Esophagus (tissue), 2 donors: ENCODE measurements around the gene CFAP58. TPM values are rescaled to one million over a fixed set of nuclear protein-coding genes. Genes with fewer than 3 reads are reported as not detected.

ENCODE experiments used
- H3K27ac ChIP-seq, 2 donors: one replicate each; pipeline ENCODE4 v1.5.1; 2013; ENCODE audit warnings: low read depth in 2 of 2, mild to moderate bottlenecking in 2 of 2, inconsistent platforms in 1 of 2, low read length in 1 of 2, moderate library complexity in 1 of 2
- H3K27me3 ChIP-seq, 2 donors: one replicate each; pipeline ENCODE4 v1.6.1; 2013; ENCODE audit warnings: low read length in 2 of 2, control low read depth in 1 of 2, mild to moderate bottlenecking in 1 of 2; ENCODE audit not compliant: insufficient read depth in 2 of 2, control insufficient read depth in 1 of 2
- H3K36me3 ChIP-seq, 2 donors: one replicate each; pipeline ENCODE4 v1.6.1; 2013; ENCODE audit warnings: low read length in 1 of 2; ENCODE audit not compliant: control insufficient read depth in 2 of 2, insufficient read depth in 2 of 2
- H3K4me1 ChIP-seq, 2 donors: one replicate each; pipeline ENCODE4 v1.6.1; 2013; ENCODE audit warnings: low read length in 1 of 2; ENCODE audit not compliant: control insufficient read depth in 2 of 2, insufficient read depth in 2 of 2
- H3K4me3 ChIP-seq, 2 donors: one replicate each; pipeline ENCODE4 v1.5.1; 2013; ENCODE audit warnings: low read length in 2 of 2, mild to moderate bottlenecking in 2 of 2, low read depth in 1 of 2, moderate library complexity in 1 of 2
- H3K9me3 ChIP-seq, 2 donors: one replicate each; pipeline ENCODE4 v1.6.1; 2013; ENCODE audit warnings: mild to moderate bottlenecking in 2 of 2, low read depth in 1 of 2, low read length in 1 of 2, moderate library complexity in 1 of 2; ENCODE audit not compliant: control insufficient read depth in 2 of 2, insufficient read depth in 1 of 2
- WGBS, 2 donors: extraction: QIAGEN DNeasy Blood & Tissue Kit; methylation state at CpG; one replicate each; pipeline ENCODE4 v1.1.7; 2013; 5-methylcytosine and 5-hydroxymethylcytosine counted together
- polyA plus RNA-seq, 2 donors: library from polyadenylated mRNA; stranded (reverse); fragments of 200-250 nt; gene quantifications; one replicate each; pipeline ENCODE4 v1.2.3, GENCODE V29; 2013
- donor health status: healthy with polysubstance abuse.
- donor health status: Bipolar disorder and iron deficiency.

CFAP58 gene
- polyA plus RNA-seq, 2 donors: 0.11 to 0.14 TPM

GRCh38 chr10:104501864-104502579 lies 148.4 kb downstream of the CFAP58 start:
- 40 to 49% methylated on average over 7 of the region's 7 CpGs for WGBS, 2 donors
- peaks cover 0 to 5% of the 10 kb centered on the region in 2 donors for H3K4me1 ChIP-seq

GRCh38 chr10:104502907-104503306 lies 149.3 kb downstream of the CFAP58 start:
- no peak overlapping the region for H3K4me3 ChIP-seq
- H3K9me3 ChIP-seq: no peaks in the 10 kb centered on the region
- no peaks in the 10 kb centered on the region for H3K27me3 ChIP-seq
- no peaks in the 10 kb centered on the region for H3K36me3 ChIP-seq
- WGBS, 2 donors: 44% methylated on average over 6 of the region's 6 CpGs
- peaks cover 0 to 5% of the 10 kb centered on the region in 2 donors for H3K4me1 ChIP-seq
- no peak overlapping the region for H3K27ac ChIP-seq

More at GRCh38 chr10:104501864-104502579, 148.4 kb downstream of the CFAP58 start:
- Histone ChIP-seq H3K27me3 (no peaks in the 10 kb centered on the region), H3K4me3 (no peak overlapping the region), H3K36me3 (no peaks in the 10 kb centered on the region), H3K9me3 (no peaks in the 10 kb centered on the region), H3K27ac (no peak overlapping the region)

Other genes starting within 250 kb of the CFAP58 start
- gene SFR1, start 231.7 kb upstream of the CFAP58 start, polyA plus RNA-seq: 1 to 10 TPM; 3.8 to 6.3 TPM
- gene CFAP43, start 121.5 kb upstream of the CFAP58 start, polyA plus RNA-seq: under 1 TPM; 0.04 to 0.16 TPM
- gene GSTO1, start 98.9 kb upstream of the CFAP58 start, polyA plus RNA-seq: 10 to 100 TPM; 57.4 to 63.1 TPM
- 10 to 100 TPM; 19.9 to 20.3 TPM for gene GSTO2, start 84.6 kb upstream of the CFAP58 start, polyA plus RNA-seq
- 10 to 100 TPM; 34.0 to 34.5 TPM for gene ITPRIP, start 15.4 kb upstream of the CFAP58 start, polyA plus RNA-seq